Measurements from ENCODE around the gene METRNL.

DNA sequence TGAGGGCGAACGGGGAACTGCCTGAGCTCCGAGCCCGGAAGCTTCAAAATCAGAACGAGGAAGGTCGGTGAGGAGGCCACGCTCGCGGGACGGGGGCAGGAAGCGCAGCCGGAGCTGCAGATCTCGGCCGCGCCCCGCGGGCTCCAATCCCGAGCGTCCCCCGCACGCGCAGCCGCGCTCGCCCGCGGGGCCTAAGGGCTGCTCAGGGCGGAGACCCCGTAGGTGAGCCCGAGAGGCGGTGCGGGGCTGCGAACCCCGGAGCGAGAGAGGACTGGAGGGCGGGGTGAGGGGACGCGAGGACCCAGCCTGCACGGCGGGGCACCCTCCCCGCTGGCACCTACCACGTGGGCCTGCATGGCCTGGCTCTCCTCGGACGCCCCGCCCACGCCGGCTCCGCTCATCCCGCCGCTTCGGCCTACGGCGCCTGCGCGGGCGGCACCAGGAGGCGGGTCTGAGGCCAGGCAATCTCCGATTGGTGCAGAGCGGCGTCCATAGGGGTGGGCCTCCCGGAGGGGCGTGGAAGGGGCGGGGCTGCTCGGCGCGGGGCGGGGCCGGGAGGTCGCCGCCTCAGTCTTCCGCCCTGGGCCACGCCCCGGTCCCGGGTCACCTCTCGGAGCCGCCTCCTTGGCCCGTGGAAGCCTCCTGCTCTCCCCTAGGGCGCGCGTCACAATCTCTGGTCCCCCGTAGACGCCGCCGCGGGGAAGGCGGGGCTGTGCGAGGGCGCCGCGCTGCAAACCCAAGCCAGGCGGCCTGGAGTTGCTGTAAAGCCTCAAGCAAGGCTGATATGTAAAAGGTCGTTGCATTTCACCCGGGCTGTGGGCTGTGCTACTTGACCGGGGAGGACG, 27.8 kb upstream of the METRNL start:
- TF ChIP-seq, protein P1, sequence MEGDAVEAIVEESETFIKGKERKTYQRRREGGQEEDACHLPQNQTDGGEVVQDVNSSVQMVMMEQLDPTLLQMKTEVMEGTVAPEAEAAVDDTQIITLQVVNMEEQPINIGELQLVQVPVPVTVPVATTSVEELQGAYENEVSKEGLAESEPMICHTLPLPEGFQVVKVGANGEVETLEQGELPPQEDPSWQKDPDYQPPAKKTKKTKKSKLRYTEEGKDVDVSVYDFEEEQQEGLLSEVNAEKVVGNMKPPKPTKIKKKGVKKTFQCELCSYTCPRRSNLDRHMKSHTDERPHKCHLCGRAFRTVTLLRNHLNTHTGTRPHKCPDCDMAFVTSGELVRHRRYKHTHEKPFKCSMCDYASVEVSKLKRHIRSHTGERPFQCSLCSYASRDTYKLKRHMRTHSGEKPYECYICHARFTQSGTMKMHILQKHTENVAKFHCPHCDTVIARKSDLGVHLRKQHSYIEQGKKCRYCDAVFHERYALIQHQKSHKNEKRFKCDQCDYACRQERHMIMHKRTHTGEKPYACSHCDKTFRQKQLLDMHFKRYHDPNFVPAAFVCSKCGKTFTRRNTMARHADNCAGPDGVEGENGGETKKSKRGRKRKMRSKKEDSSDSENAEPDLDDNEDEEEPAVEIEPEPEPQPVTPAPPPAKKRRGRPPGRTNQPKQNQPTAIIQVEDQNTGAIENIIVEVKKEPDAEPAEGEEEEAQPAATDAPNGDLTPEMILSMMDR (IDR thresholded peaks at IDR 0.05; ENCODE audit: insufficient read depth, low read length, poor library complexity, severe bottlenecking) = no peak
- no peak for TF ChIP-seq EZH2phosphoT487 (conservative IDR thresholded peaks at IDR 0.05; ENCODE audit: low read length)

Data from SU-DHL-6 (cell line).